Cardiac muscle cell (in vitro differentiated cells and primary cell): Measurements from ENCODE around the gene MINDY4. TPM values are rescaled to one million over a fixed set of nuclear protein-coding genes. Genes with fewer than 3 reads are reported as not detected.

Experiments used
- DNase-seq, 2 donors: peaks; one replicate each; pipeline versions ENCODE4 v3.0.0 to v3.0.0-alpha.2; 2010 to 2017; ENCODE audit warnings: low read depth in 1 of 2, low spot score in 1 of 2
- H3K27ac ChIP-seq: fragments of 200-600 bp; sonication (generic); 2 replicates; pipeline ENCODE4 v1.5.1; 2016
- H3K27me3 ChIP-seq: fragments of 200-600 bp; sonication (generic); 2 replicates; pipeline ENCODE4 v1.6.0; 2016; ENCODE audit warnings: control low read depth
- H3K36me3 ChIP-seq: fragments of 200-600 bp; sonication (generic); 2 replicates; pipeline ENCODE4 v1.5.1; 2016; ENCODE audit warnings: control low read depth
- H3K4me1 ChIP-seq: fragments of 200-600 bp; sonication (generic); 2 replicates; pipeline ENCODE4 v1.8.1; 2017; ENCODE audit warnings: low read depth, mild to moderate bottlenecking, mixed run types
- H3K4me3 ChIP-seq: fragments of 200-600 bp; sonication (generic); 2 replicates; pipeline ENCODE4 v1.5.1; 2016; ENCODE audit warnings: mild to moderate bottlenecking
- H3K9me3 ChIP-seq: fragments of 200-600 bp; sonication (generic); 2 replicates; pipeline ENCODE4 v1.5.1; 2017; ENCODE audit warnings: low read depth, mild to moderate bottlenecking, control low read depth
- CTCF ChIP-seq: IDR thresholded peaks from 2 replicates; pipeline ENCODE4 v1.5.1; 2012; ENCODE audit warnings: low read depth, mild to moderate bottlenecking, low read length
- polyA plus RNA-seq: library from polyadenylated mRNA; unstranded; fragments of >200 nt; fragmentation: Nextera tagmentation; extraction: Ambion mirVana; gene quantifications from 2 replicates; pipeline ENCODE4 v1.2.1, GENCODE V29; 2016
- total RNA-seq: library from RNA; depleted of rRNA; stranded (reverse); fragments of >200 nt; gene quantifications from 2 replicates; pipeline ENCODE4 v1.2.3, GENCODE V29; 2016

MINDY4 gene
- total and polyA plus RNA-seq, 2 experiments from 2014 or later: 2.7 to 7.5 TPM

GRCh38 chr7:30778255-30779025, 7.2 kb downstream of the MINDY4 start:
- TF ChIP-seq CTCF: no peak
- no peak overlapping the region for H3K4me3 ChIP-seq
- peak in 1 of 2 donors; percentile 15 for DNase-seq
- H3K36me3 ChIP-seq: no peaks in the 10 kb centered on the region
- H3K4me1 ChIP-seq: peaks cover 12% of the 10 kb centered on the region
- H3K27me3 ChIP-seq: no peaks in the 10 kb centered on the region
- H3K9me3 ChIP-seq: no peaks in the 10 kb centered on the region
- no peak overlapping the region for H3K27ac ChIP-seq

- Histone ChIP-seq H3K9me3 (no peaks in the 10 kb centered on the region), H3K4me1 (peaks cover 12% of the 10 kb centered on the region), H3K36me3 (no peaks in the 10 kb centered on the region), H3K4me3 (no peak overlapping the region), H3K27me3 (no peaks in the 10 kb centered on the region), H3K27ac (no peak overlapping the region)
- no peak for TF ChIP-seq CTCF
- DNase-seq: no peak
These were observed 8.4 kb downstream of the MINDY4 start for GRCh38 chr7:30779574-30779973.

- DNase-seq: no peak
- Histone ChIP-seq H3K27me3 (no peaks in the 10 kb centered on the region), H3K27ac (no peak overlapping the region), H3K4me1 (peaks cover 12% of the 10 kb centered on the region), H3K4me3 (no peak overlapping the region), H3K9me3 (no peaks in the 10 kb centered on the region), H3K36me3 (no peaks in the 10 kb centered on the region)
- no peak for TF ChIP-seq CTCF
These were observed 9.7 kb downstream of the MINDY4 start for GRCh38 chr7:30780941-30781340.

- H3K4me1 ChIP-seq: peaks cover 12% of the 10 kb centered on the region
- no peak overlapping the region for H3K27ac ChIP-seq
- no peaks in the 10 kb centered on the region for H3K36me3 ChIP-seq
- no peaks in the 10 kb centered on the region for H3K27me3 ChIP-seq
- H3K4me3 ChIP-seq: no peak overlapping the region
- H3K9me3 ChIP-seq: no peaks in the 10 kb centered on the region
- DNase-seq: no peak
- no peak for TF ChIP-seq CTCF
These were observed 11.5 kb downstream of the MINDY4 start for GRCh38 chr7:30782690-30783089.

GRCh38 chr7:30785786-30786185, 14.6 kb downstream of the MINDY4 start:
- H3K27me3 ChIP-seq: no peaks in the 10 kb centered on the region
- TF ChIP-seq CTCF: no peak
- H3K27ac ChIP-seq: no peak overlapping the region
- H3K4me1 ChIP-seq: peaks cover 2% of the 10 kb centered on the region
- no peak for DNase-seq
- no peaks in the 10 kb centered on the region for H3K36me3 ChIP-seq
- no peak overlapping the region for H3K4me3 ChIP-seq
- no peaks in the 10 kb centered on the region for H3K9me3 ChIP-seq
